ENCODE results near the gene NXPH2. TPM values are rescaled to one million over a fixed set of nuclear protein-coding genes. Genes with fewer than 3 reads are reported as not detected.
A peak's percentile ranks its signal among the peaks of the same experiment; 100 is the strongest.

NXPH2 gene
- polyA plus RNA-seq, 1 experiment: not detected

- H3K27me3 ChIP-seq (ENCODE audit: control insufficient read depth, insufficient read depth, low read length): no peaks in the 10 kb centered on the region
- POLR2A ChIA-PET: no interaction called here
- no peak for TF ChIP-seq CTCF (IDR thresholded peaks at IDR 0.05; ENCODE audit: insufficient read depth, low read depth, low read length)
- no peak overlapping the region for H3K4me3 ChIP-seq (ENCODE audit: low read depth, low read length)
- CTCF ChIA-PET: interaction anchor here (1.2 kb wide), 1 partner anchor 9 kb away, joined by 3 read pairs; no protein-coding TSS in a partner anchor
- H3K36me3 ChIP-seq (ENCODE audit: control insufficient read depth, insufficient read depth, low read length): no peaks in the 10 kb centered on the region
- DNase-seq (ENCODE audit: low read depth): no peak
Observed at GRCh38 chr2:138633049-138633448, 147.1 kb downstream of the NXPH2 start.

GRCh38 chr2:138632066-138632620 is 148.0 kb downstream of the NXPH2 start:
- no peak overlapping the region for H3K4me3 ChIP-seq (ENCODE audit: low read depth, low read length)
- DNase-seq (ENCODE audit: low read depth): peak; percentile 7
- H3K27me3 ChIP-seq (ENCODE audit: control insufficient read depth, insufficient read depth, low read length): no peaks in the 10 kb centered on the region
- TF ChIP-seq CTCF (IDR thresholded peaks at IDR 0.05; ENCODE audit: insufficient read depth, low read depth, low read length): no peak
- H3K36me3 ChIP-seq (ENCODE audit: control insufficient read depth, insufficient read depth, low read length): no peaks in the 10 kb centered on the region
- POLR2A ChIA-PET: no interaction called here
- CTCF ChIA-PET: no interaction called here

- CTCF ChIA-PET: no interaction called here
Observed at GRCh38 chr2:138630164-138630563, 150.0 kb downstream of the NXPH2 start.

GRCh38 chr2:138626148-138626547 is 154.0 kb downstream of the NXPH2 start:
- Histone ChIP-seq H3K36me3 (ENCODE audit: control insufficient read depth, insufficient read depth, low read length) (no peaks in the 10 kb centered on the region), H3K4me3 (ENCODE audit: low read depth, low read length) (no peak overlapping the region), H3K27me3 (ENCODE audit: control insufficient read depth, insufficient read depth, low read length) (no peaks in the 10 kb centered on the region)
- no peak for DNase-seq (ENCODE audit: low read depth)
- CTCF ChIA-PET: no interaction called here
- POLR2A ChIA-PET: no interaction called here
- no peak for TF ChIP-seq CTCF (IDR thresholded peaks at IDR 0.05; ENCODE audit: insufficient read depth, low read depth, low read length)

More at GRCh38 chr2:138630164-138630563, 150.0 kb downstream of the NXPH2 start:
- DNase-seq (ENCODE audit: low read depth): no peak
- no peaks in the 10 kb centered on the region for H3K27me3 ChIP-seq (ENCODE audit: control insufficient read depth, insufficient read depth, low read length)
- H3K4me3 ChIP-seq (ENCODE audit: low read depth, low read length): no peak overlapping the region
- H3K36me3 ChIP-seq (ENCODE audit: control insufficient read depth, insufficient read depth, low read length): no peaks in the 10 kb centered on the region
- no peak for TF ChIP-seq CTCF (IDR thresholded peaks at IDR 0.05; ENCODE audit: insufficient read depth, low read depth, low read length)
- POLR2A ChIA-PET: no interaction called here

- TF ChIP-seq CTCF (IDR thresholded peaks at IDR 0.05; ENCODE audit: insufficient read depth, low read depth, low read length): no peak
- H3K4me3 ChIP-seq (ENCODE audit: low read depth, low read length): no peak overlapping the region
- DNase-seq (ENCODE audit: low read depth): no peak
- no peaks in the 10 kb centered on the region for H3K27me3 ChIP-seq (ENCODE audit: control insufficient read depth, insufficient read depth, low read length)
- POLR2A ChIA-PET: no interaction called here
- no peaks in the 10 kb centered on the region for H3K36me3 ChIP-seq (ENCODE audit: control insufficient read depth, insufficient read depth, low read length)
- CTCF ChIA-PET: no interaction called here
Observed at GRCh38 chr2:138622613-138623012, 157.6 kb downstream of the NXPH2 start.

Measured in BJ (cell line).